Left lung (tissue), 10 donors: Measurements from ENCODE around the gene SP9. TPM values are rescaled to one million over a fixed set of nuclear protein-coding genes. Genes with fewer than 3 reads are reported as not detected.
A peak's percentile ranks its signal among the peaks of the same experiment; 100 is the strongest.

Experiments used
- ATAC-seq: fragments of 200-7000 bp; cut with Tn5 transposase; one replicate; pipeline ENCODE4 v1.9.1; 2020; ENCODE audit warnings: moderate library complexity
- DNase-seq, 4 donors: peaks; one replicate each; pipeline ENCODE4 v3.0.0-alpha.2; 2013 to 2020
- H3K27ac ChIP-seq, 2 donors: fragments of 200-600 bp; sonication (generic) in 1 of 2; one replicate each; pipeline versions ENCODE4 v1.5.0 to v1.8.0; 2020 to 2021
- H3K27me3 ChIP-seq, 2 donors: fragments of 200-600 bp; sonication (generic) in 1 of 2; one replicate each; pipeline versions ENCODE4 v1.5.0 to v1.8.0; 2020 to 2021
- H3K36me3 ChIP-seq, 2 donors: fragments of 200-600 bp; sonication (generic) in 1 of 2; one replicate each; pipeline versions ENCODE4 v1.5.0 to v1.8.0; 2020 to 2021
- H3K4me1 ChIP-seq, 2 donors: fragments of 200-600 bp; one replicate each; pipeline ENCODE4 v1.8.0; 2021
- H3K4me3 ChIP-seq, 2 donors: fragments of 200-600 bp; sonication (generic) in 1 of 2; one replicate each; pipeline versions ENCODE4 v1.5.0 to v1.8.0; 2020 to 2021; ENCODE audit warnings: mild to moderate bottlenecking in 1 of 2
- H3K9me3 ChIP-seq, 2 donors: fragments of 200-600 bp; sonication (generic) in 1 of 2; one replicate each; pipeline versions ENCODE4 v1.5.0 to v1.8.0; 2020 to 2021
- intact Hi-C, 2 donors: fragments of 100-400 bp; cut with DNase I; formaldehyde crosslinking; loops; one replicate each; pipeline versions ENCODE4 v1.11.2 to v1.14.2; 2022
- polyA plus RNA-seq, 6 donors: library from polyadenylated mRNA; unstranded; fragments of 120-200 nt; gene quantifications; one replicate each; pipeline ENCODE4 v1.2.1, GENCODE V29; 2013; ENCODE audit not compliant: insufficient read length in 6 of 6
- total RNA-seq, 2 donors: library from RNA; stranded (reverse); fragmentation: NEBNext Ultra II Directional; extraction: Animal tissue kit (Norgen Biotek cat#: 25700); gene quantifications; one replicate each; pipeline ENCODE4 v1.2.1, GENCODE V29; 2021
- TF ChIP-seq, protein P1 (sequence below), 2 donors: fragments of 200-600 bp; sonication (generic) in 1 of 2; IDR thresholded peaks; one replicate each; pipeline versions ENCODE4 v1.5.0 to v1.8.0; 2021; ENCODE audit warnings: antibody characterized with exemption in 2 of 2
- donor health status: DM: no; HTN: yes; CAD: no.
- donor health status: DM: no; HTN: no; CAD: no.

SP9 gene
- total and polyA plus RNA-seq, 8 donors = not detected

- intact Hi-C loops = no loop called here
Observed at GRCh38 chr2:174322149-174322548, 12.6 kb upstream of the SP9 start.

DNA sequence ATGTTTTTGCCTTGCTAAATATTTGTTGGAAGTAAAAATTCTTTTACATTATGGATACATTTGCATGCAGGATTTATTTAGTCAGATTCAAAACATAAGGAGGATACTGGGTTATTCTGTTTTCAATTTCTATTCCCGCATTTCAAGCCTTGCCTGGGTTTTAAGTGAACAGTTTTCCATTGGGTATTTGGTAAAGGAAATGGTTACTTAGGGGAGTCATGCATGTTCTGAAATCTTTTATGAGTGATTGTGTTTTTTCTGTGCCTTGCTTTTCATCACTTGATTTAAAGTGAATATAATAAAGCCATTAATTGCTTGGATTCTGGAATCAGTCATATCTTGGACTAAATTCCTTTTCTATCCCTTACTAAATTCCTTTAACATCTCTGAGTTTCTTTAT is 12.0 kb upstream of the SP9 start:
- Histone ChIP-seq H3K36me3 (no peaks in the 10 kb centered on the region), H3K4me3 (no peak overlapping the region), H3K27me3 (peaks cover 37 to 96% of the 10 kb centered on the region in 2 donors), H3K9me3 (no peaks in the 10 kb centered on the region), H3K4me1 (peaks cover 16 to 21% of the 10 kb centered on the region in 2 donors), H3K27ac (no peak overlapping the region)
- no peak for DNase-seq
- no peak for ATAC-seq
- TF ChIP-seq, protein P1, sequence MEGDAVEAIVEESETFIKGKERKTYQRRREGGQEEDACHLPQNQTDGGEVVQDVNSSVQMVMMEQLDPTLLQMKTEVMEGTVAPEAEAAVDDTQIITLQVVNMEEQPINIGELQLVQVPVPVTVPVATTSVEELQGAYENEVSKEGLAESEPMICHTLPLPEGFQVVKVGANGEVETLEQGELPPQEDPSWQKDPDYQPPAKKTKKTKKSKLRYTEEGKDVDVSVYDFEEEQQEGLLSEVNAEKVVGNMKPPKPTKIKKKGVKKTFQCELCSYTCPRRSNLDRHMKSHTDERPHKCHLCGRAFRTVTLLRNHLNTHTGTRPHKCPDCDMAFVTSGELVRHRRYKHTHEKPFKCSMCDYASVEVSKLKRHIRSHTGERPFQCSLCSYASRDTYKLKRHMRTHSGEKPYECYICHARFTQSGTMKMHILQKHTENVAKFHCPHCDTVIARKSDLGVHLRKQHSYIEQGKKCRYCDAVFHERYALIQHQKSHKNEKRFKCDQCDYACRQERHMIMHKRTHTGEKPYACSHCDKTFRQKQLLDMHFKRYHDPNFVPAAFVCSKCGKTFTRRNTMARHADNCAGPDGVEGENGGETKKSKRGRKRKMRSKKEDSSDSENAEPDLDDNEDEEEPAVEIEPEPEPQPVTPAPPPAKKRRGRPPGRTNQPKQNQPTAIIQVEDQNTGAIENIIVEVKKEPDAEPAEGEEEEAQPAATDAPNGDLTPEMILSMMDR (IDR thresholded peaks at IDR 0.05) = no peak
- intact Hi-C loops = no loop called here

More at GRCh38 chr2:174322149-174322548, 12.6 kb upstream of the SP9 start:
- H3K27me3 ChIP-seq = peaks cover 31 to 92% of the 10 kb centered on the region in 2 donors
- ATAC-seq (no peak), DNase-seq (no peak)
- no peaks in the 10 kb centered on the region for H3K9me3 ChIP-seq
- H3K36me3 ChIP-seq = no peaks in the 10 kb centered on the region
- no peak overlapping the region for H3K27ac ChIP-seq
- TF ChIP-seq, protein P1 (IDR thresholded peaks at IDR 0.05) = no peak
- peaks cover 14 to 15% of the 10 kb centered on the region in 2 donors for H3K4me1 ChIP-seq
- H3K4me3 ChIP-seq = no peak overlapping the region

DNA sequence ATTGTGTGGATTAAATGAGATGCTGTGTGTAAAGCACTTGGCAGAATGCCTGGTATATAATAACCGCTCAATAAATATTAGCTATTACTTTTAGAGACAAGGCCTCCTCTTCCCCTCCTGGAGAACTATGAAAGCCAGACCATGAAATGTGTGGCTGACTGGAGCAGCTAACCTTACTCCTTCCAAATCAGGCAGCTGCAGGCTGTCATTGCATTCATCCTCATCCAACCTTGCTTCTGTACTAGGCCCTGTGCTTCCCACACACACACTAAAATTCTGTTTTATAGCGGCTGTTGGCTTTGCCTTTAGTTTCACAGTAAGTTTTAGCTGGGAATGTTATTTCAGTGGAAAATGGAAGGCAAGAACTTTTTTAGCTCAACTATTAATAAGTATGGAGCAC is 10.2 kb upstream of the SP9 start:
- DNase-seq (no peak), ATAC-seq (no peak)
- Histone ChIP-seq H3K4me3 (no peak overlapping the region), H3K36me3 (no peaks in the 10 kb centered on the region), H3K27me3 (peaks cover 44 to 96% of the 10 kb centered on the region in 2 donors), H3K4me1 (peaks cover 16 to 36% of the 10 kb centered on the region in 2 donors), H3K27ac (no peak overlapping the region), H3K9me3 (no peaks in the 10 kb centered on the region)
- TF ChIP-seq, protein P1 (IDR thresholded peaks at IDR 0.05) = no peak
- intact Hi-C loops = no loop called here

DNA sequence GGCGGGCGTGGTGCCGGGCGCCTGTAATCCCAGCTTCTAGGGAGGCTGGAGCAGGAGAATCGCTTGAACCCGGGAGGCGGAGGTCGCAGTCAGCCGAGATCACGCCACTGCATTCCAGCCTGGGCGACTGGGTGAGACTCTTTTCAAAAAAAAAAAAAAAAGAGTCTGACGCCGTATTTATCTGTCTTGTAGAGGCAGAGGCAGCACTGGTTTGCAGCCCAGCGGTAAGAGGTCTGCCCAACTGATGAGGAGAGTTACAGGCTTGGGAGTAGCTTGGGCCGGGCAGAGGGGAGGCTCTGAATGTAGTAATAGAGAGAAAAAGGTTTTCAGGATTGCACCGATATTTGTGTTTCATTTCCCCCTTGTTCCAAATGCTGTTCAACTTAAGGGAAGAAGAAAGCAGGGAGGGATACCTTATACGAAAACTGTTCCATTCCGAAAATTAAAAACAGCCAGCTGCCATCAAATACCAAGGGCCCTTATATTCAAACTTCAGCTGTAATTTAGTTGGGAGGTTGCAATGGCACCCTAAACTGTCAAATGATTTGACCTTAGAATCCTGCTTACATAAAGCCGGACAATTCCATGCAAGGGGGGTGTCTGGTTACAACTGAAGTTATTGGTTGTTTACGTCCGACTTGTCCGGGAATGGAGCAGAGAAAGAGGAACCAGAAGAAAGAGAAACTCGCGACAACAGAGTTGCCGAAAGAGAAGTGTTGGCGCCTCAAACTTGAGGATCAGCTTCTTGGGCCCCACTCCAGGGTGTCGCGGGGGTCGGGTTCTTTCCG is 9.2 kb upstream of the SP9 start:
- DNase-seq (peak in 1 of 4 donors; percentile 60), ATAC-seq (peak; percentile 38)
- intact Hi-C loops = no loop called here
- no peak overlapping the region for H3K27ac ChIP-seq
- H3K36me3 ChIP-seq = no peaks in the 10 kb centered on the region
- H3K27me3 ChIP-seq = peaks cover 54 to 98% of the 10 kb centered on the region in 2 donors
- TF ChIP-seq, protein P1 (IDR thresholded peaks at IDR 0.05) = no peak
- peak overlapping the region; percentile 22 to 40 for H3K4me3 ChIP-seq
- peaks cover 16 to 36% of the 10 kb centered on the region in 2 donors for H3K4me1 ChIP-seq
- no peaks in the 10 kb centered on the region for H3K9me3 ChIP-seq

DNA sequence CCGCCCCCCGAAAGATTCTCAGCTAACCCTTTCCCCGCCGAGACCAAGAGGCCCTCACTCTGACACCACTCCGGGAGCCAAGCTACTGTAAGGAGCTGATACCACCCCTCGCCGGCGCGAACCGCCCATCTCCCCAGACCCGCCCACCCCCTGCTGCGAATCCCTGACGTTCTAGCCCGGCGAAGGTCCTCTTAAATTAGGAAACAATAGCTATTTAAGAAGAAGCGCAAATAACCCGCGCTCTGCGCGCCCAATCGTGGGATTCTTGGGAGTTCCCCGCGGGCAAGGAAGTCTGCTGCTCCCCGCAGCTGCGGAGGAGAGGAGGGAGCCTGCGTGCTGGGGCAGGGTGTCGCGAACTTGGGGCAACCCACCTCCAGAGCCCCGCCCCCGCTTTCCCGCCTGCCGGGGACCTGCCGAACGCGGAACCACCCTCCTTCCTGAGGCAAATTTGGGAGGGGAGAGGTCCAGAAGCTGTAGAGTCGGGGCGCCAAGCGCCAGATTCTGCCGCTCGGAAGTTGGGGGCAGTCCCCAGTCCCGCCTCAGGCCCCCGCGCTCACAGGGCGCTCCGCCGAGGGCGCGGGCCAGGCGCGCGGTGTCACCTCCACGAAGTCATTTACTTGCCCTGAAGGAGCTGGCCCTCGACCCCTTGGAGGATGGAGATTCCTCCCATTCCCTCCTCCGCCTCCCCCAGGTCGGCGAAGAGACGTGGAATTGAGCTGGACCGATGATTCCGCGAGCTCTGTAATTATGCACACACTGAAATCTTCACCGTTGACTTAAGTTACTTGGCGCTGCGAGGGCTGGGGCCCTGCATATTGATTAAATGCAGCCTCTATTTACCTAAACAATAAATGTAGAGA is 8.4 kb upstream of the SP9 start:
- Histone ChIP-seq H3K4me1 (peaks cover 16 to 36% of the 10 kb centered on the region in 2 donors), H3K36me3 (no peaks in the 10 kb centered on the region), H3K9me3 (no peaks in the 10 kb centered on the region), H3K27me3 (peaks cover 63 to 100% of the 10 kb centered on the region in 2 donors), H3K4me3 (peak overlapping the region; percentile 22 to 40), H3K27ac (no peak overlapping the region)
- DNase-seq (peak in 3 of 4 donors; percentile 54 to 80 (median 56)), ATAC-seq (peak; percentile 55)
- TF ChIP-seq, protein P1 (IDR thresholded peaks at IDR 0.05) = no peak
- intact Hi-C loops = no loop called here
